Memory B cell (primary cell): ENCODE measurements around the gene ZNF547.

ENCODE experiments used
- ATAC-seq: fragments of 150-1000 bp; cut with Tn5 transposase; 2 replicates; pipeline ENCODE4 v1.10.0; 2021; ENCODE audit warnings: low read depth, mild to moderate bottlenecking, moderate library complexity
- DNase-seq, 2 donors: peaks; one replicate each; pipeline ENCODE4 v3.0.0; 2022; ENCODE audit warnings: low spot score in 2 of 2
- H3K27ac Mint-ChIP-seq: one replicate; pipeline ENCODE4 v1.8.0; 2022; ENCODE audit warnings: mild to moderate bottlenecking, moderate library complexity, mixed read lengths
- H3K27me3 Mint-ChIP-seq: one replicate; pipeline ENCODE4 v1.8.0; 2022; ENCODE audit warnings: mixed read lengths
- H3K36me3 Mint-ChIP-seq: one replicate; pipeline ENCODE4 v1.8.0; 2022; ENCODE audit warnings: mild to moderate bottlenecking, mixed read lengths
- H3K4me1 Mint-ChIP-seq: one replicate; pipeline ENCODE4 v1.8.0; 2022; ENCODE audit warnings: mixed read lengths
- H3K4me3 Mint-ChIP-seq: one replicate; pipeline ENCODE4 v1.8.0; 2022; ENCODE audit warnings: mild to moderate bottlenecking, moderate library complexity, mixed read lengths
- H3K9me3 Mint-ChIP-seq: one replicate; pipeline ENCODE4 v1.8.0; 2022; ENCODE audit warnings: mixed read lengths

Gene ZNF547

DNA sequence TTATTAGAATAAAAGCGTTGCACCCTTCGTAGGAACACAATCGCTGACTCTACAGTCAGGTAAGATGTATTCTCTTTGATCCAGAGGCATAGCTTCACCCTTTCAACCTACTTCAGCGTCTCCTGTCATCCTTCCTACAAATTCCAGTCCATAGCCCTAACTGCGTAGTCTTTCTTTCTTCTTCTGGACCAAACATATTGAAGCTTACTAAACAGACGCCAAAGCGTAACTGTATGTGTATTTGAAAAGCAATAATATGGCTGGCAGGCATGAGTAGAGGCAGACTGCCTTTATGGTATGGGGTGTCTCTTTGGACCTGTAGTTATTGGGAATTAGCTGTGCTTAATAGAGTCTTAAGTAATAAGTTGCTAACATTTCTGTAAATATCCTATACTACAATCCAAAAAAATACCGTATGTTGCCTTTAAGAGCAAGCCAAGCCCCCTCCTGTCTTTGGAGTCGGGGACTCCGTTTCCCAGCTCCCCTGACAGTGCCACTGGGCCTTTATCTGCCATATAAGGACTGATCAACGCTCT is 25.9 kb downstream of the ZNF547 start:
- peaks cover 17% of the 10 kb centered on the region for H3K4me1 Mint-ChIP-seq
- DNase-seq (no peak), ATAC-seq (no peak)
- H3K27ac Mint-ChIP-seq, result peak overlapping the region; percentile 94
- no peaks in the 10 kb centered on the region for H3K27me3 Mint-ChIP-seq
- H3K4me3 Mint-ChIP-seq, result peak overlapping the region; percentile 89
- H3K36me3 Mint-ChIP-seq, result peaks cover 20% of the 10 kb centered on the region
- peaks cover 2% of the 10 kb centered on the region for H3K9me3 Mint-ChIP-seq

DNA sequence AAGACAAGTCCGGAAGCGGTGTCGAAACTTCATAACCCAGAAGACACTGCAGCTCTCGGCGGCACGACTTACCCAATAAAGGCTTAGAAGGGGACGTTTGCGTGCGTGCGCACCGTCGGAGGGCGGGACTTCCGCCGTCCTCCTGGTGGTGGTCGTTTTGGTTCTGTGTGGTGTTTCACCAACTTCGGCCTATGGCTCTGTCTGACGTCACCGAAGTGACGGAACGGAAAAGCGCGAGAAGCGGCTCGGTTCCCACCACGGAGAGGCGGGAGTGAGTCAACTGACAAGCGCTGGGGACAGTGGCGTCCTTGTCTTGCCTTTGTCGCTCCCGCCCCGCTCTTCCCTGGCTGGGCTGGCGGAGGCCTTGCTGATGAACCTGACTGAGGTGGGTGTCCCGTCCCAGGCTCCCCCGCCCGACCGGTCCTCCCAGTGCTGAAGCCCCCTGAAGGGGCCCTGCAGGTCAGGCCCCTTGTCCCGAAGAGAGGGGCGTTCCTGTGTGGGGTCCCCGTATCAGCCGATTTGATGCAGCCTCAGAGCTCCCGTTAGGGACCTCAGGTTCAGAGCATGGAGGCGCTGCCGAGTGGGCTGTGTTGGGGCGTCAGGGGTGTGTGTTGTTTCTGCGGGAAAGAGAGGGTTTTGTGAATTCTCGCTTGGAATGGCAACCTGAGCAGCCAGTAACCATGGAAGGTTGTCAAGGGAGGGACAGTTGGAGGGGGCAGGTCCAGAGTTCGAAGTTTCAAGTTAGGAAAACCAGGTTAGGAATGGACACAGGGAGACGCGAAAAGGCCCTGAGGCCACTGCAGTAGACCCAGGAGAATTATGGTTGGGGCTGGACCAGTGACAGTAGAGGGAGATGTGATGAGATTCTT is 26.6 kb downstream of the ZNF547 start, which contains the start of gene ZNF548:
Gene ZNF548, plus strand, starts transcription at position 125 of the 869 bp plus-strand sequence. Its CDS starts 246 bp downstream, at position 371.
- peaks cover 7% of the 10 kb centered on the region for H3K9me3 Mint-ChIP-seq
- H3K27me3 Mint-ChIP-seq, result no peaks in the 10 kb centered on the region
- peak within 1 kb of the TSS; percentile 89 for H3K4me3 Mint-ChIP-seq
- peak within 1 kb of the TSS; percentile 94 for H3K27ac Mint-ChIP-seq
- H3K4me1 Mint-ChIP-seq, result peaks cover 21% of the 10 kb centered on the region
- ATAC-seq (peak; percentile 91), DNase-seq (peak; percentile 94 to 95)
- peaks cover 27% of the 10 kb centered on the region for H3K36me3 Mint-ChIP-seq

GRCh38 chr19:57395710-57396109 is 32.4 kb downstream of the ZNF547 start:
- peaks cover 74% of the 10 kb centered on the region for H3K36me3 Mint-ChIP-seq
- H3K4me3 Mint-ChIP-seq, result no peak overlapping the region
- no peak for DNase-seq
- H3K4me1 Mint-ChIP-seq, result peaks cover 17% of the 10 kb centered on the region
- ATAC-seq, result no peak
- H3K9me3 Mint-ChIP-seq, result peaks cover 30% of the 10 kb centered on the region
- no peaks in the 10 kb centered on the region for H3K27me3 Mint-ChIP-seq
- H3K27ac Mint-ChIP-seq, result no peak overlapping the region

DNA sequence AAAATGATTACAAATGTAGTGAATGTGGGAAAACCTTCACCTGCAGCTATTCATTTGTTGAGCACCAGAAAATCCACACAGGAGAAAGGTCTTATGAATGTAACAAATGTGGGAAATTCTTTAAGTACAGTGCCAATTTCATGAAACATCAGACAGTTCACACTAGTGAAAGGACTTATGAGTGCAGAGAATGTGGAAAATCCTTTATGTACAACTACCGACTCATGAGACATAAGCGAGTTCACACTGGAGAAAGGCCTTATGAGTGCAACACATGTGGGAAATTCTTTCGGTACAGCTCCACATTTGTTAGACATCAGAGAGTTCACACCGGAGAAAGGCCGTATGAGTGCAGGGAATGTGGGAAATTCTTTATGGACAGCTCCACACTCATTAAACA is 35.5 kb downstream of the ZNF547 start:
- Mint-ChIP-seq H3K9me3 (peaks cover 31% of the 10 kb centered on the region), H3K4me3 (no peak overlapping the region), H3K27ac (no peak overlapping the region), H3K27me3 (no peaks in the 10 kb centered on the region), H3K36me3 (peaks cover 66% of the 10 kb centered on the region), H3K4me1 (peaks cover 13% of the 10 kb centered on the region)
- no peak for ATAC-seq
- DNase-seq, result no peak

DNA sequence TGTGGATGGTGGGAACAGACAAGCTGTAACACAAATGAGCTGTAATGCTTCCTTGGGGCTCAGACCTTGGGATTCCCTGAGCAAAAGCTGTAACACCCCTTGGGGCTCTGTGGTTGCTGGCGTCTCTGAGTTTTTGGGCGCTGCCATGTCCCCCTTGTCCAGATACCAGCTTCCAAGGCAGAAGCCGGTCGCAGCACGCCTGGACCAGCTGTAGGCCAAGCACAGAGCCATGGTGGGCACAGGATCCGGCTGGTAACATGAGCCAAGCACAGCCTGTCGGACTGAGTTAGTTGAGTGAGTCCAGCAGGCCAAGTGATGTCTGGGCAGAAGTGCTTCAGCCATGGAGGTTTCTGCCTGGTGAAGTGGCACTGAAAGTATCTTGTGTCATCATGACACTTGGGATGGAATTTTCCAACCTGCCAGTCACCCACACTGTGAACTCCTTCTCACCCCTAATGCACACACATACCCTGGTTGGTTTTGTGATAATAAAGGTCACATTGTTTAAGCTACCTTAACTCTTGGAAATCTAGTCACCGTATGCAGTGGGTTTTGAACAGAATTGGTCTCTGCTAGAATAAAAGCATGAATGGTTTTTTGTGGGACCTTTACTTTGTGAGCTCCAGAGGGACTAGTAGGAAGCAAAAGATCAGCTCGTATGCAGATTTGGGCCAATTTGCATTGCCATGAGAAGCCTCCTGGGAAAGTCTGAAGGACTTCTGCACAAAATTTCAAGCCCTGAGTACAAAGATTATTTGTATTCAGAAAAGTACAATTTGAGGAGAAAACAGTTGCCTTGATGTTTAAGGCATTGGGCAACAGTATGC is 40.6 kb downstream of the ZNF547 start:
- Mint-ChIP-seq H3K27ac (no peak overlapping the region), H3K27me3 (no peaks in the 10 kb centered on the region), H3K9me3 (peaks cover 6% of the 10 kb centered on the region), H3K4me1 (peaks cover 5% of the 10 kb centered on the region), H3K36me3 (peaks cover 17% of the 10 kb centered on the region), H3K4me3 (no peak overlapping the region)
- no peak for DNase-seq
- no peak for ATAC-seq

DNA sequence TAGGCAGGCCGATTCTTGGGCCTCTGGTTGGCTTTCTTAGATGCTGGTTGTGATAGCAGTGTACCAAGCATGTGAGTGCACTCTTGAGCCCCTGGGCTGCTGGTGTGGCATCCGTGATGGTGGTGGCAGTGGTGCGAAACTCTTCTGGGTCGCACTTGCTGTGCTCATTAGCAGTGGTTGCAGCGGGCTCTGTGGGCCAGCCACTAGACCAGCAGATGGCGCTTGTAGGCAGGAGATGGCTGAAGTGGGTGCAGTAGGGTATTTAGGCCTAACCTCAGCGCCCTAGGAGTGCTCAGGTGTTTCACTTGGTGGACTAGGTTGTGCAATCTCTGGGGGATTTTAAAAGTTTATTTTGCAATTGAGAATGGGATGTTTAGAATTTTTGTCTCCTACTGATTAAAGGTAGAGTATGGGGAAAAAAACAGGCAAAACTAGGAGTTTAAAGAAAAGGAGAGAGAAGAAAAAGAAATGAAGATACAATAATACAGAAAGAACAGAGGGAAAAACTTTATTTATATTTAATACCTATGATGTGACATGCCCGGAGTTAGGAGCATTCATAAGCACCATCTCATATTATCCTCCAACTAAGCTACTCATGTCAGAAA is 43.3 kb downstream of the ZNF547 start:
- Mint-ChIP-seq H3K27me3 (no peaks in the 10 kb centered on the region), H3K4me1 (peaks cover 13% of the 10 kb centered on the region), H3K4me3 (no peak overlapping the region), H3K27ac (no peak overlapping the region), H3K9me3 (peaks cover 2% of the 10 kb centered on the region), H3K36me3 (peaks cover 2% of the 10 kb centered on the region)
- peak; percentile 52 for ATAC-seq
- peak; percentile 62 to 66 for DNase-seq

- Mint-ChIP-seq H3K9me3 (peaks cover 8% of the 10 kb centered on the region), H3K27ac (peak within 1 kb of the TSS; percentile 73), H3K4me1 (peaks cover 30% of the 10 kb centered on the region), H3K4me3 (peak within 1 kb of the TSS; percentile 96), H3K36me3 (peaks cover 16% of the 10 kb centered on the region), H3K27me3 (no peaks in the 10 kb centered on the region)
- DNase-seq, result peak; percentile 79 to 83
- ATAC-seq, result peak; percentile 99
These were observed 47.7 kb downstream of the ZNF547 start, which contains the start of gene ZNF17 for GRCh38 chr19:57410877-57411671. Gene ZNF17 (plus strand): TSS chr19:57411161. CDS start chr19:57413616, 2,455 bp downstream.

- no peak overlapping the region for H3K4me3 Mint-ChIP-seq
- DNase-seq, result no peak
- peaks cover 13% of the 10 kb centered on the region for H3K4me1 Mint-ChIP-seq
- no peak for ATAC-seq
- H3K27me3 Mint-ChIP-seq, result no peaks in the 10 kb centered on the region
- peaks cover 66% of the 10 kb centered on the region for H3K36me3 Mint-ChIP-seq
- H3K27ac Mint-ChIP-seq, result no peak overlapping the region
- H3K9me3 Mint-ChIP-seq, result peaks cover 18% of the 10 kb centered on the region
These were observed 56.1 kb downstream of the ZNF547 start for GRCh38 chr19:57419439-57419838.

- Mint-ChIP-seq H3K9me3 (peaks cover 12% of the 10 kb centered on the region), H3K27ac (no peak overlapping the region), H3K36me3 (peaks cover 55% of the 10 kb centered on the region), H3K4me1 (peaks cover 4% of the 10 kb centered on the region), H3K4me3 (no peak overlapping the region), H3K27me3 (no peaks in the 10 kb centered on the region)
- DNase-seq (no peak), ATAC-seq (no peak)
These were observed 57.7 kb downstream of the ZNF547 start for GRCh38 chr19:57421037-57421436.
